ENCODE data around the gene DEXI. TPM values are rescaled to one million over a fixed set of nuclear protein-coding genes. Genes with fewer than 3 reads are reported as not detected.

The DEXI gene
- total RNA-seq, 4 donors from 2014 or later = 38.3 to 73.8 (median 56.1) TPM

DNA sequence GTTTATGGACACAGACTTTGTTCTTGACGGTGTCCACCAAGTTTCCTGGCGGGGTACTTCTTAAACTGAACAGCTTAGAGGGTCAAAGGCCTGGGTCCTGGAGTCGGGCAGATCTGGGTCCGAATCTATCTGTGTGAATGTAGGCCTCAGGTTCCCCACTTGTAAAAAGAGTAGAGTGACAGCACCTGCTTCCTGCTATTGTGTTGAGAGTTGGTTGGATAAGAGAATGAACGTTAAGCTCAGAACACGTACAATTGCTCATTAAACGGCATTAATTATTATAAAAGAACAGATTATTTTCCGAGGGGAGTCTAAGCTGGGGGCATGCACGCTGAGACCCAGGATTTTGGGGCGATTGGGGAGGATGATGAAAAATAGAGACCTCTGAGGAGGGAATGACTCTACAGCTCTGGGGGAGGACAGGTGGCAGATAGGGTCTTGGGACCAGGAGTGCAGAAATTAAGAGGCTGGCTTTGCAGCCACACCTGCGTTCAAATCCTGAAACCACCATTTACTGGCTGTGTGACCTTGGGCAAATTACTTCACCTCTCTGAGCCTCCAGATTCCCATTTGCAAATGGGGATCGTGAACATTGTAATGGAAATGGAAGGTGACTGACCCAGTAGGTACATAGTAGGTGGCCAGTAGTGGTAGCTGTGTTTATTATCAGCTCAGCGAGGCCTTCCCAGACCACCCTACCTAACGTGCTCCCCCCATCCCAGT, 3.0 kb upstream of the DEXI start:
- TF ChIP-seq, protein P1, sequence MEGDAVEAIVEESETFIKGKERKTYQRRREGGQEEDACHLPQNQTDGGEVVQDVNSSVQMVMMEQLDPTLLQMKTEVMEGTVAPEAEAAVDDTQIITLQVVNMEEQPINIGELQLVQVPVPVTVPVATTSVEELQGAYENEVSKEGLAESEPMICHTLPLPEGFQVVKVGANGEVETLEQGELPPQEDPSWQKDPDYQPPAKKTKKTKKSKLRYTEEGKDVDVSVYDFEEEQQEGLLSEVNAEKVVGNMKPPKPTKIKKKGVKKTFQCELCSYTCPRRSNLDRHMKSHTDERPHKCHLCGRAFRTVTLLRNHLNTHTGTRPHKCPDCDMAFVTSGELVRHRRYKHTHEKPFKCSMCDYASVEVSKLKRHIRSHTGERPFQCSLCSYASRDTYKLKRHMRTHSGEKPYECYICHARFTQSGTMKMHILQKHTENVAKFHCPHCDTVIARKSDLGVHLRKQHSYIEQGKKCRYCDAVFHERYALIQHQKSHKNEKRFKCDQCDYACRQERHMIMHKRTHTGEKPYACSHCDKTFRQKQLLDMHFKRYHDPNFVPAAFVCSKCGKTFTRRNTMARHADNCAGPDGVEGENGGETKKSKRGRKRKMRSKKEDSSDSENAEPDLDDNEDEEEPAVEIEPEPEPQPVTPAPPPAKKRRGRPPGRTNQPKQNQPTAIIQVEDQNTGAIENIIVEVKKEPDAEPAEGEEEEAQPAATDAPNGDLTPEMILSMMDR (IDR thresholded peaks at IDR 0.05; ENCODE audit: low read depth) = no peak

DNA sequence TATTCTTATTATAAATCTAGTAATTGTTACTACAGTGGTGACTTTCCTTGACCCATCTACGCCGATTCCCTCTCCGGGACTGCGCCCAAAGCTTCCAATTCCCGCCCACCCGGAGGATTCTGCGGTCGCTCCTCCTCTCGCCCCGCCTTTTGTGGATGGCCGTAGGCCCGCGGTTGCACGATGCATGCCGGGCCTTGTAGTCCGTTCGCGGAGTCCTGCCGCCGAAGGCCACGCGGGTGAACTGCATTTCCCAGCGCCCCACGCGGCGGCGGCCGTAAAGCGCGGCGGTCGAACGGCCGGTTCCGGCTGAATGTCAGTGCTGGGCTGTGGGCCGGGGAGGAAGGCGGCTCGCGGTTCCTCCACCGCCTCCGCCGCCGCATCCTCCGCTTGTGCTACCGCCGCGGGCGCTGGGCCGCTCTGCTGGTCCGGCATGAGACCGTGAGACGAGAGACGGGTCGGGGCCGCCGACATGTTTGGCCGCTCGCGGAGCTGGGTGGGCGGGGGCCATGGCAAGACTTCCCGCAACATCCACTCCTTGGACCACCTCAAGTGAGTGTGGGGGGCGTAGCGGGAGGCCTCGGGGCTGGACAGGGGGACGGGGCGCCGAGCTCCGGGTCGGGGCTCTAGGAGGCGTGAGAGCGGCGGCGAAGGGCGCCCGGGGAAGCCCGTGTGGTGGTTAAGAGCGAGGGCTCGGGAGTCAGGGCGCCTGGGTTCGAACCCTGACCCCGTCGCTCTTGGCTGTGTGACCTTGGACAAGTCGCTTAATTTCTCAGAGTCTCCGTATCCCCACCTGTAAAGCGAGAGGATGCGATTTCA, 2.2 kb upstream of the DEXI start, which contains the start of gene CLEC16A:
TSS of gene CLEC16A (plus strand) at position 316 of the 816 bp plus-strand sequence. CDS start at position 470, 154 bp downstream.
- TF ChIP-seq, protein P1 (IDR thresholded peaks at IDR 0.05; ENCODE audit: low read depth) = no peak

DNA sequence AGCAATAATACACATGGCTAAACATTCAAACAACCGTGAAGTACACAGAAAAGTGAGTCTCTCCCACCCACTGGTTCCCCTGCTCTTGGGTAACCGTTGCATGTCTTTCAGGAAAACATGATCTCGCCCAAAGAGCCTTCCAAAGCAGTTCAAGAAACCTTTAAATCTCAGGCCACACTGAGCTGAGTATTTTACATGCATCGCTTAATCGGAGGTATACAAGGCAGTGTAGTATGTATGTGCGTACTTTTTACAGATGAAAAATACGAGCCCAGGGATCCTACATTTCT, 741 bp upstream of the DEXI start:
- TF ChIP-seq, protein P1 (IDR thresholded peaks at IDR 0.05; ENCODE audit: low read depth) = no peak

DNA sequence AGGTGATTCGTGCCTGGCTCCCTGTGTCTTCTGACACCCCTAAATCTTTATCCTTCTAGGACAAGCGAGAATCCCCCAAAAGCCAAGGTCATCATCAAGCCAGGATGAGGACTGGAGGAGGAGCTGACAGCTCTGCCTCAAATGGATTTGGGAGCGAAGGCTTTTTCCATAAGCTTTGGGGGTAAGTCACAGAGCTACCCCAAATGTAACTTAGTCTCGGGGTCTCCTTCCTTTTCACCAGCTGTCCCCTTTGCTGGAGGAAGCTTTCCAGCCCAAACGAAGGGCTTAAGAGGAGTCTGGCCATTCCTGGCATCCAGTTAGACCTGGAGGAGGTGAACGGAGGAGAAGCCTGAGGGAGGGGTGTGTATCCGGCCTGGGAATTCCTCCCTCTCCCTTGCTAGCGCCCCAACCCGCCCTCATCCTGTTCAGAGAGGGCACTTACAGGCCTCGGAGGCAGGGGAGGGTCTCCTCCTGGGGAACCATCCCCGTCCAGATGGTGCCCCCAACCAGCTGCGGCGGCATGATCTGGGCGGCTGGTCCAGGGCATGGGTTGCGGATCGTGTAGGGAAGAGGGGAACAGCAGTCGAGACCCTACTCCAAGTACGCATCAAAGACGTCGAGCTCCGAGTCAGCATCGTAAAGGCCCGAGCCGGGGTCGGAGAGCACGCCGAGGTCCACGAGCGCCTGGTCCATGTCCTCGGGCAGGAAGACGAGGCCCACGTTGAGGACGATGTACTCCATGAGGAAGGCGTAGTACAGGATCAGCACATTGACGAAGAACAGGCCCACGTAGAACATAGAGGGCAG, 938 bp downstream of the DEXI start:
- TF ChIP-seq, protein P1 (IDR thresholded peaks at IDR 0.05; ENCODE audit: low read depth) = no peak

DNA sequence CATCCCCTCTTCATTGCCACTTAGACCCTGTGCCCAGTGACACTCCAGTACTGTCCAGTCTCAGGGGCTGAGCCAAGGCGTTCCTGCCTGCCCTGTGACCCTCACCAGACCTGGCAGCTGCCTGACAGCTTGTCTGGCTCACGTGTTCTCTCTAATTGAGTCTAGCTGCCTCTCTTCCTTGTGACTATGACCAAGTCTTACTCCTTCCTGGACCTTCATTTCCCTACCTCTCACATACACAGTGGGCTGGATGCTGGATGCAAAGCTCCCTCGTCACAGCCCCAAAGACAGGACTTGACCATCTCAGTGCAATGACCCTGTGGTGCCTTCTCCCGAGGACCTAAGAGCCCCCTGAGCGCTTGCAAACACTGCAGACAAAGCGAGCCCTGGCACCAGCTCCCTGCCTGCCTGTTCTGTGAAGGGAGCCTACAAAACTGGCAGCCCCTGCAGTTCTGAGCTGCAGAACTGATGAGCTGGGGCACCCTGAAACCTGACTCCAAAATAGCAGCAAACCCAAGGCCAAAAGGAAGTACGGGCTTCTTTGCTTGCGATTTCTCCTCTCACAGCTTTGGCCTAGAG, 1.7 kb downstream of the DEXI start:
- TF ChIP-seq, protein P1 (IDR thresholded peaks at IDR 0.05; ENCODE audit: low read depth) = no peak

DNA sequence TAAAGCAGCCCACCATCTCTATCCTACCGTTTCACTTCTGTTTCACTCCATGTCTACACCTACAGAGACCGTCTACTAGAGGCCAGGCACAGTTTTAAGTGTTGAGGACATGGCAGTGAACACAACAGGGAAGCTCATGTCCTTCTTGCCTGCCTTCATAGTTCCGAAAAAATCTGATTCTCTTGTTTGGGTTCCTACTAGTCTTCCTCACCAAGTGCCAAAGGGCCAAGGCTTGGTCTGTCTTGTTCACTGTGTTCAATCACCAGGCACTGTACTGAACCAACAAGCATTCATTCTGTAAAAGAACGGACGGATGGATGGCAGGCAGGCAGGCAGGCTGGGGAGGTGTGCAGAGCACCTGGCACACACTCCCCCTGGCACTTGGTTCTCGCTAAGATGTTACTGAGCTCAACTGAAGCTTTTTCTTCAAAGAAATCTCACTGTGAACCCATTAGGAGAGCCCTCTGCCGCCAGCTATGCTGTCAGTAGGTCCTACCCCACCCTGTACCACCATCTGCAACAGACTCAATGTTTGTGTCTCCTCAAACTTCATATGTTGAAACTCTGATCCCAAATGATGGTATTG, 2.5 kb downstream of the DEXI start:
- TF ChIP-seq, protein P1 (IDR thresholded peaks at IDR 0.05; ENCODE audit: low read depth) = no peak
